Spleen (tissue), 11 donors: ENCODE data around the gene CMTM6. TPM values are rescaled to one million over a fixed set of nuclear protein-coding genes. Genes with fewer than 3 reads are reported as not detected.

Source experiments
- DNase-seq: peaks from one replicate; pipeline ENCODE4 v3.0.0-alpha.2; 2020
- H3K27ac ChIP-seq, 8 donors: fragments of 200-600 bp; sonication (generic) in 7 of 8; 1 replicate in 4 of 8; 2 replicates in 4 of 8; pipeline versions ENCODE4 v1.5.0 to v1.8.0; 2016 to 2021; ENCODE audit warnings: inconsistent platforms in 4 of 8, mild to moderate bottlenecking in 4 of 8, moderate library complexity in 1 of 8
- H3K27me3 ChIP-seq, 7 donors: fragments of 200-600 bp; sonication (generic) in 6 of 7; replicated peaks in 1 of 7; 1 replicate in 4 of 7; 2 replicates in 3 of 7; pipeline versions ENCODE4 v1.5.0 to v1.8.0; 2016 to 2021; ENCODE audit warnings: inconsistent platforms in 3 of 7, mild to moderate bottlenecking in 1 of 7
- H3K36me3 ChIP-seq, 6 donors: fragments of 200-600 bp; sonication (generic) in 5 of 6; 1 replicate in 4 of 6; 2 replicates in 2 of 6; pipeline versions ENCODE4 v1.5.0 to v1.8.0; 2016 to 2021; ENCODE audit warnings: inconsistent platforms in 2 of 6
- H3K4me1 ChIP-seq, 6 donors: fragments of 200-600 bp; sonication (generic) in 5 of 6; 1 replicate in 3 of 6; 2 replicates in 3 of 6; pipeline versions ENCODE4 v1.5.0 to v1.8.0; 2016 to 2021; ENCODE audit warnings: inconsistent platforms in 3 of 6
- H3K4me3 ChIP-seq, 8 donors: fragments of 200-600 bp; sonication (generic) in 7 of 8; 1 replicate in 4 of 8; 2 replicates in 4 of 8; pipeline versions ENCODE4 v1.5.0 to v1.8.0; 2016 to 2021; ENCODE audit warnings: inconsistent platforms in 4 of 8, mild to moderate bottlenecking in 4 of 8, moderate library complexity in 2 of 8
- H3K9me3 ChIP-seq, 8 donors: fragments of 200-600 bp; sonication (generic) in 7 of 8; 1 replicate in 4 of 8; 2 replicates in 4 of 8; pipeline versions ENCODE4 v1.5.0 to v1.8.0; 2016 to 2021; ENCODE audit warnings: inconsistent platforms in 4 of 8
- POLR2A ChIP-seq, 3 donors: fragments of 450-650 bp; IDR thresholded peaks; one replicate each; pipeline ENCODE4 v1.5.1; 2017; ENCODE audit warnings: antibody characterized with exemption in 3 of 3, mild to moderate bottlenecking in 1 of 3
- POLR2AphosphoS5 ChIP-seq, 3 donors: sonication (generic); formaldehyde crosslinking; IDR thresholded peaks; one replicate each; pipeline ENCODE4 v1.5.1; 2017; ENCODE audit warnings: antibody characterized with exemption in 3 of 3
- WGBS, 5 donors: extraction: QIAGEN DNeasy Blood & Tissue Kit in 3 of 5; methylation state at CpG; one replicate each; pipeline versions ENCODE4 v1.1.5 to v1.1.7; 2013 to 2018; 5-methylcytosine and 5-hydroxymethylcytosine counted together
- intact Hi-C: fragments of 100-400 bp; cut with DNase I; formaldehyde crosslinking; loops from one replicate; pipeline ENCODE4 v1.15.0; 2023; ENCODE audit warnings: low total_unique reads
- polyA plus RNA-seq, 3 donors: library from polyadenylated mRNA; stranded (reverse); fragments of 200-250 nt; gene quantifications; one replicate each; pipeline ENCODE4 v1.2.1, GENCODE V29; 2013
- total RNA-seq, 7 donors: library from RNA; depleted of rRNA in 3 of 7; stranded (reverse); fragments of >200 nt in 3 of 7; fragmentation: NEBNext Ultra II Directional in 4 of 7; extraction: Animal tissue kit (Norgen Biotek cat#: 25700) in 4 of 7; gene quantifications; one replicate each; pipeline versions ENCODE4 v1.1.0 to v1.2.1, GENCODE V29; 2016 to 2021
- TF ChIP-seq, protein P1 (sequence below), 11 experiments: fragments of 200-600 bp in 7 of 11; fragments of 450-650 bp in 4 of 11; sonication (generic) in 4 of 11; IDR thresholded peaks in 8 of 11; conservative IDR thresholded peaks in 3 of 11; 1 replicate in 7 of 11; 2 replicates in 4 of 11; pipeline versions ENCODE4 v1.4.0 to v1.8.0; 2016 to 2021; ENCODE audit warnings: antibody characterized with exemption in 11 of 11, inconsistent platforms in 4 of 11, mild to moderate bottlenecking in 1 of 11
- donor health status: healthy with polysubstance abuse.
- donor health status: DM: no; HTN: no; CAD: no; lungs with moderate emphysema.
- donor health status: DM: no; HTN: no; CAD: no.
- donor health status: Bipolar disorder and iron deficiency.
- donor health status: healthy.
- donor health status: DM: no; HTN: no; CAD: no.
- donor health status: DM: yes; HTN: yes; CAD: no.

CMTM6 gene
- total and polyA plus RNA-seq, 10 donors = 26.6 to 116 (median 75.4) TPM

DNA sequence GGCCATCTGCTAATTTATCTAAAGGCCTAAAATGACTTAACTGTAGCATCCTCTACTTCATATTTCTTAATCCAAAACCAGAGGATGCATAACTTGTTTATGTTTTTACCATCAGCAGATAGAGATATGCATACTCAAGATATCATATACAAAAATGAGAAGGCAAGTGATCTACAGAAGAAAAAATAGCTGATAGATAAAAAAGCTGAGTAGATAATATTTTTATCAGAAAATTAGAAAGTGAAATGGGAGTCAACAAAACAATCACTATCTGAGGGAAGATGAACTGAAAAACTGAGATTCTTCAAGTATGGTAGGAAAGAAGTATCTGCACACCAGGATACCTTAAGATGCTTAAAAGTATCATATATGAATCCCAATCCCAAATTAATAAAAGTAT lies 42.7 kb upstream of the CMTM6 start:
- DNase-seq = no peak
- Histone ChIP-seq H3K27ac (no peak overlapping the region), H3K9me3 (no peaks in the 10 kb centered on the region), H3K27me3 (no peaks in the 10 kb centered on the region), H3K4me3 (no peak overlapping the region), H3K36me3 (peaks cover 0 to 59% (median 10%) of the 10 kb centered on the region in 6 donors), H3K4me1 (peaks cover 0 to 7% (median under 1%) of the 10 kb centered on the region in 6 donors)
- TF ChIP-seq, protein P1, sequence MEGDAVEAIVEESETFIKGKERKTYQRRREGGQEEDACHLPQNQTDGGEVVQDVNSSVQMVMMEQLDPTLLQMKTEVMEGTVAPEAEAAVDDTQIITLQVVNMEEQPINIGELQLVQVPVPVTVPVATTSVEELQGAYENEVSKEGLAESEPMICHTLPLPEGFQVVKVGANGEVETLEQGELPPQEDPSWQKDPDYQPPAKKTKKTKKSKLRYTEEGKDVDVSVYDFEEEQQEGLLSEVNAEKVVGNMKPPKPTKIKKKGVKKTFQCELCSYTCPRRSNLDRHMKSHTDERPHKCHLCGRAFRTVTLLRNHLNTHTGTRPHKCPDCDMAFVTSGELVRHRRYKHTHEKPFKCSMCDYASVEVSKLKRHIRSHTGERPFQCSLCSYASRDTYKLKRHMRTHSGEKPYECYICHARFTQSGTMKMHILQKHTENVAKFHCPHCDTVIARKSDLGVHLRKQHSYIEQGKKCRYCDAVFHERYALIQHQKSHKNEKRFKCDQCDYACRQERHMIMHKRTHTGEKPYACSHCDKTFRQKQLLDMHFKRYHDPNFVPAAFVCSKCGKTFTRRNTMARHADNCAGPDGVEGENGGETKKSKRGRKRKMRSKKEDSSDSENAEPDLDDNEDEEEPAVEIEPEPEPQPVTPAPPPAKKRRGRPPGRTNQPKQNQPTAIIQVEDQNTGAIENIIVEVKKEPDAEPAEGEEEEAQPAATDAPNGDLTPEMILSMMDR (IDR thresholded peaks at IDR 0.05 in 8 of 11, conservative IDR thresholded peaks at IDR 0.05 in 3 of 11) = no peak
- TF ChIP-seq POLR2AphosphoS5 (IDR thresholded peaks at IDR 0.05) (no peak), POLR2A (IDR thresholded peaks at IDR 0.05) (no peak)
- intact Hi-C loops = no loop called here

DNA sequence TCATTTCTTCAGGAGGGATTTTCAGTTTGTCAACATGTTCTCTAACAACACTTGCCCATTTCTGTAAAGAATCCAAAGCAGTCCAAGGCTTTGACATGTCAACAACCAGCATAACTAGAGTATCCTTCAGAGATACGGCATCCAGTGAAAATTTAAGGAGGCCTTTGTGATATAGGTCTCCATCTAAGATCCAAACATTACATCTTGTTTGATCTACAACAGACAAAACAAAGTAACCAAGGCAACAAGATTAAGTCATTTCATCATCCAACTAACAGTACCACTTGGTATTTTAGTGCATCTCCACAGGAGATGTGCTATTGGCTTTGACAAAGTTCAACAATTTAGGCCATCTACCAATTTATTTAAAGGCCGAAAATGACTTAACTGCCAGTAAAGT lies 42.2 kb upstream of the CMTM6 start:
- Histone ChIP-seq H3K27me3 (no peaks in the 10 kb centered on the region), H3K4me3 (no peak overlapping the region), H3K9me3 (no peaks in the 10 kb centered on the region), H3K4me1 (peaks cover 0 to 2% (median 0%) of the 10 kb centered on the region in 6 donors), H3K36me3 (peaks cover 0 to 63% (median 14%) of the 10 kb centered on the region in 6 donors), H3K27ac (no peak overlapping the region)
- 90 to 95% (median 92%) methylated on average over 2 of the region's 2 CpGs for WGBS, 5 donors
- TF ChIP-seq, protein P1 (IDR thresholded peaks at IDR 0.05 in 8 of 11, conservative IDR thresholded peaks at IDR 0.05 in 3 of 11) = no peak
- TF ChIP-seq POLR2A (IDR thresholded peaks at IDR 0.05) (no peak), POLR2AphosphoS5 (IDR thresholded peaks at IDR 0.05) (no peak)
- intact Hi-C loops = no loop called here
- DNase-seq = no peak

DNA sequence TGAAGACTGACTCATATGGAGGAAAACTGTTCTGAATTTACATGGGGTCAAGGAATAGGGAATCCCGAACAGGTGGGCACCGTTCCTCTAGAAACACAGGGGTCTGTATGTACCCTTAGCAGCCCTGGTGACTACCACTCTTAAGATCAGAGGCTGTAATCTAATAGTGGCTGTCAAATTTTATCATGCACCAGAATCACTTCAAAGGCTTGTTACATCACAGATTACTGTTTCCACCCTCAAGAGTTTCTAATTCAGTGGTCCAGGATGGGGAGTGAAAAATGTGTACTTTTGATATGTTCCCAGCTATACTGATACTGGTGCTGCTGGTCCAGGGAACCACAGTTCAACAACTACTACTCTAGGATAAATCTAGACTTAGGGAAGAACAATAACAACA lies 40.2 kb upstream of the CMTM6 start:
- no peak for DNase-seq
- no peak for TF ChIP-seq POLR2AphosphoS5 (IDR thresholded peaks at IDR 0.05)
- no peak for TF ChIP-seq POLR2A (IDR thresholded peaks at IDR 0.05)
- TF ChIP-seq, protein P1 (IDR thresholded peaks at IDR 0.05 in 8 of 11, conservative IDR thresholded peaks at IDR 0.05 in 3 of 11) = no peak
- Histone ChIP-seq H3K9me3 (no peaks in the 10 kb centered on the region), H3K4me3 (no peak overlapping the region), H3K27ac (no peak overlapping the region), H3K27me3 (no peaks in the 10 kb centered on the region), H3K36me3 (peaks cover 0 to 81% (median 24%) of the 10 kb centered on the region in 6 donors), H3K4me1 (peaks cover 0 to 2% (median 0%) of the 10 kb centered on the region in 6 donors)
- intact Hi-C loops = no loop called here
- 90 to 100% (median 95%) methylated on average over 2 of the region's 2 CpGs for WGBS, 5 donors

DNA sequence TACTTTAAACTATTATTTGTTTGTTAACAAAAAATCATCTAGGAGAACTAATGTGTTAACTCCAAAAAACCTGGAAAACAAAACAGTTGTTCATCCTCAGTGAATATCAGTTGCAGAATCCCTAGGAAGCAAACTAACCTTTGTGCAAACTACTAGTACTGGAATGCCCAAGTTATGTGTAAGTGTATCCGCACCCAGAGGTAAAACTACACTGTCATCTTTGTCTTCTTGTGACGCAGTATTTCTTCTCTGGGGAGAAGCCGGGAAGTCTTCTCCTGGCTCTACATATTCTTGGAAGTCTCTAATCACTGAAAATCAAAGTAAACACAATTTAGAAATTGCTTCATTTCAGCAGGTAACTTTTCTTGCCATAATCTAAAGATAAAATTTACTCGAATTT lies 38.2 kb upstream of the CMTM6 start:
- Histone ChIP-seq H3K9me3 (no peaks in the 10 kb centered on the region), H3K4me1 (no peaks in the 10 kb centered on the region), H3K27me3 (no peaks in the 10 kb centered on the region), H3K4me3 (no peak overlapping the region), H3K36me3 (peaks cover 0 to 93% (median 24%) of the 10 kb centered on the region in 6 donors), H3K27ac (no peak overlapping the region)
- intact Hi-C loops = no loop called here
- TF ChIP-seq, protein P1 (IDR thresholded peaks at IDR 0.05 in 8 of 11, conservative IDR thresholded peaks at IDR 0.05 in 3 of 11) = no peak
- TF ChIP-seq POLR2A (IDR thresholded peaks at IDR 0.05) = no peak
- no peak for TF ChIP-seq POLR2AphosphoS5 (IDR thresholded peaks at IDR 0.05)
- DNase-seq = no peak
- 95 to 97% (median 96%) methylated on average over 4 of the region's 4 CpGs for WGBS, 5 donors
